Testis (tissue), 2 donors: Measurements from ENCODE around the gene TCF7L1.

ENCODE experiments used
- CTCF ChIP-seq, 3 experiments: fragments of 450-650 bp in 2 of 3; fragments of 200-600 bp in 1 of 3; sonication (generic) in 1 of 3; IDR thresholded peaks; one replicate each; pipeline ENCODE4 v1.5.1; 2016 to 2019; ENCODE audit warnings: antibody characterized with exemption in 3 of 3, mild to moderate bottlenecking in 2 of 3, moderate library complexity in 1 of 3
- POLR2A ChIP-seq: fragments of 450-650 bp; IDR thresholded peaks from one replicate; pipeline ENCODE4 v1.6.1; 2017; ENCODE audit warnings: antibody characterized with exemption, mild to moderate bottlenecking, moderate library complexity

GRCh38 chr2:85278361-85278760 is 145.2 kb downstream of the TCF7L1 start:
- TF ChIP-seq CTCF (IDR thresholded peaks at IDR 0.05), result no peak
- TF ChIP-seq POLR2A, result no peak
